AG04450 (cell line): ENCODE measurements around the gene ANKRD53. TPM values are rescaled to one million over a fixed set of nuclear protein-coding genes. Genes with fewer than 3 reads are reported as not detected.

ENCODE experiments used
- CTCF ChIA-PET: fragments of 300-600, 350-600 bp; formaldehyde crosslinking; extraction: SDS; loops from one replicate; lab custom pipeline; 2022; ENCODE audit warnings: antibody characterized with exemption, inconsistent platforms; lab: Charles Lee
- POLR2A ChIA-PET: fragments of 350-600 bp; formaldehyde crosslinking; extraction: SDS; loops from one replicate; lab custom pipeline; 2021; ENCODE audit warnings: antibody characterized with exemption, inconsistent platforms; lab: Yijun Ruan, JAX
- DNase-seq: peaks from one replicate; pipeline ENCODE4 v3.0.0-alpha.2; 2011; ENCODE audit warnings: low read depth, low spot score
- H3K27ac ChIP-seq: one replicate; pipeline ENCODE4 v1.5.1; 2012; ENCODE audit warnings: low read depth, low read length, control low read depth
- H3K27me3 ChIP-seq: one replicate; pipeline ENCODE4 v1.6.0; 2012; ENCODE audit warnings: low read length; ENCODE audit not compliant: control insufficient read depth, insufficient read depth
- H3K4me3 ChIP-seq: 2 replicates; pipeline ENCODE4 v1.5.1; 2011; ENCODE audit warnings: mild to moderate bottlenecking, low read depth, low read length, control low read depth
- H3K9me3 ChIP-seq: 2 replicates; pipeline ENCODE4 v1.5.1; 2012; ENCODE audit warnings: low read length; ENCODE audit not compliant: control insufficient read depth, insufficient read depth
- polyA plus RNA-seq: library from polyadenylated mRNA; depleted of rRNA; stranded (reverse); fragments of >200 nt; gene quantifications from 2 replicates; pipeline ENCODE4 v1.2.3, GENCODE V29; 2011
- TF ChIP-seq, protein P1 (sequence below): IDR thresholded peaks from 2 replicates; pipeline ENCODE4 v1.5.1; 2011; ENCODE audit warnings: low read depth, low read length, control low read depth, inconsistent platforms

Gene ANKRD53
- polyA plus RNA-seq, 1 experiment: 0.72 TPM

DNA sequence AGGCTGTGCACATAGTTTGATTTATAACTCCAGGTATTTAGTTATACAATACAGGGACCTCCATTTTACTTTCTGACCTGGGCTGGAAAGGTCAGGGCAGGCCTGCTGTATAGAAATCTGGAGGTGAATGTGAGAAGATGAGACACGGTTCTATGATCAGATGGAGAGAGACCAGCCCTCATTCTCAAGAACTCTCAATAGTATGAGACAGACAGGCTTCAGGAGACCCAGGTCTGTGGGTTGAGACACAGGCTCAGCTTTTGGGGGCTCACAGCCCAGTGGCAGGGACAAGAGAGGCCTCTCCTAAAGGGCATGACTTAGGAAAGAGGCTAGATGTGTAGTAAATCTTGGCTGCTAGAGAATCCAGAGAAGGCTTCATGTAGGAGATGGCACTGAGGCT, 43.4 kb upstream of the ANKRD53 start:
- ChIA-PET CTCF (interaction anchor here (2.2 to 7.1 kb wide), 3 partner anchors 12 to 64 kb away, joined by 7 to 45 read pairs (median 20); no protein-coding TSS in a partner anchor), POLR2A (no interaction called here)
- Histone ChIP-seq H3K4me3 (no peak overlapping the region), H3K27ac (no peak overlapping the region), H3K27me3 (no peaks in the 10 kb centered on the region), H3K9me3 (no peaks in the 10 kb centered on the region; the same call in 1 of the 2 replicates)
- no peak for DNase-seq
- TF ChIP-seq, protein P1, sequence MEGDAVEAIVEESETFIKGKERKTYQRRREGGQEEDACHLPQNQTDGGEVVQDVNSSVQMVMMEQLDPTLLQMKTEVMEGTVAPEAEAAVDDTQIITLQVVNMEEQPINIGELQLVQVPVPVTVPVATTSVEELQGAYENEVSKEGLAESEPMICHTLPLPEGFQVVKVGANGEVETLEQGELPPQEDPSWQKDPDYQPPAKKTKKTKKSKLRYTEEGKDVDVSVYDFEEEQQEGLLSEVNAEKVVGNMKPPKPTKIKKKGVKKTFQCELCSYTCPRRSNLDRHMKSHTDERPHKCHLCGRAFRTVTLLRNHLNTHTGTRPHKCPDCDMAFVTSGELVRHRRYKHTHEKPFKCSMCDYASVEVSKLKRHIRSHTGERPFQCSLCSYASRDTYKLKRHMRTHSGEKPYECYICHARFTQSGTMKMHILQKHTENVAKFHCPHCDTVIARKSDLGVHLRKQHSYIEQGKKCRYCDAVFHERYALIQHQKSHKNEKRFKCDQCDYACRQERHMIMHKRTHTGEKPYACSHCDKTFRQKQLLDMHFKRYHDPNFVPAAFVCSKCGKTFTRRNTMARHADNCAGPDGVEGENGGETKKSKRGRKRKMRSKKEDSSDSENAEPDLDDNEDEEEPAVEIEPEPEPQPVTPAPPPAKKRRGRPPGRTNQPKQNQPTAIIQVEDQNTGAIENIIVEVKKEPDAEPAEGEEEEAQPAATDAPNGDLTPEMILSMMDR: no peak

- TF ChIP-seq, protein P1: no peak
- no peak within 1 kb of the TSS for H3K27ac ChIP-seq
- H3K4me3 ChIP-seq: no peak within 1 kb of the TSS
- H3K27me3 ChIP-seq: no peaks in the 10 kb centered on the region
- no peaks in the 10 kb centered on the region; the same call in 1 of the 2 replicates for H3K9me3 ChIP-seq
- CTCF ChIA-PET: interaction anchor here (3.6 to 7.1 kb wide), 2 partner anchors 11 to 15 kb away, joined by 20 to 45 read pairs; no protein-coding TSS in a partner anchor
- no peak for DNase-seq
- POLR2A ChIA-PET: no interaction called here
These were observed 42.8 kb upstream of the ANKRD53 start, which contains the start of gene ATP6V1B1 for GRCh38 chr2:70935468-70936164. ATP6V1B1 (plus strand) TSS chr2:70935900; CDS start chr2:70935955, 55 bp downstream.

DNA sequence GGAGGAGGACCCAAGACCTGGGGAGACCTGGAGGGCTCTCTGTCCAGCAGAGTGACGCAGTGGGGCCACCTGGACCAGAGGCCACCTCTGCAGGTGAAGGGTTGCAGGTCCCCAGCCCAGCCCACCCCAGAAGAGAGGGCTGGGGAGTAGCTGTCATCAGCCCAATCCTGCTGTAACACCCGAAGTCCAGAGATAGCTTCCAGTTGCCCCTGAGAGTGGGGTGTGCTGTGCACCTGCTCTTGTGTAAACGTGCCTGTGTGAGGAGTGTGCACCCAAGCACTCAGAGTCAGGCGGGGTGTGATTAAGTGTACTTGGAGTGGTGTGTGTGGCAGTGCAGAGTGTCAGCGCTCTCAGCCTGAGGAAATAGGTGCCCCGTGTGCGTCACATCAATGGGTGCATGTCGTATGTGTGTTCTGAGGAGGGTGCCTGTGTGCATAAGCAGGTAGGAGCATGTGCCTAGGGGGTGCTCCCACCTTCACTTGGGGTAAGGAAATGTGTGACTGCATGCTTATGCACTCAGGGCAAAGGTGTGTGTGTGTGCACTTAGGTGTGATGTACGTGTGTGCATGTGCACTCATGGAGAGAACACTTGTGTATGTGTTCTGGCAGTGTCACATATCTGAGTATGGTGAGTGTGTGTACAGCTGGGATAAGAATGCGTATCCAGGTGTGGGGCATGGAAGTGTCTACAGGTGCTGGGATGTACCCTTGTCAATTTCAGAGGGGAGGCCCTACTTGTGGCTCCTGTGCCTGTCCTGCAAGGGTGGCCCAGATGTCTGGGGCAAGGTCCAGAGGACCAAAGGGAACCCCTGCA, 42.1 kb upstream of the ANKRD53 start:
- TF ChIP-seq, protein P1: no peak
- ChIA-PET CTCF (interaction anchor here (3.6 to 7.1 kb wide), 2 partner anchors 11 to 16 kb away, joined by 20 to 45 read pairs; no protein-coding TSS in a partner anchor), POLR2A (no interaction called here)
- no peaks in the 10 kb centered on the region for H3K27me3 ChIP-seq
- no peak for DNase-seq
- H3K27ac ChIP-seq: no peak overlapping the region
- no peak overlapping the region for H3K4me3 ChIP-seq
- no peaks in the 10 kb centered on the region; the same call in 1 of the 2 replicates for H3K9me3 ChIP-seq

GRCh38 chr2:70936979-70937811, 41.2 kb upstream of the ANKRD53 start:
- no peak overlapping the region for H3K4me3 ChIP-seq

More at GRCh38 chr2:70936979-70937811, 41.2 kb upstream of the ANKRD53 start:
- Histone ChIP-seq H3K27ac (no peak overlapping the region), H3K27me3 (no peaks in the 10 kb centered on the region), H3K9me3 (no peaks in the 10 kb centered on the region; the same call in 1 of the 2 replicates)
- DNase-seq: no peak
- TF ChIP-seq, protein P1: no peak
- ChIA-PET POLR2A (no interaction called here), CTCF (interaction anchor here (7.1 kb wide), 1 partner anchor 10 kb away, joined by 45 read pairs; no protein-coding TSS in a partner anchor)
